T-helper 2 cell treated with Interferon-gamma antibody and Interleukin-4, amounts not matched to agents 5 μg/mL and 100 μg/mL, for 36 hours (primary cell): ENCODE results near the gene TRIM72.

Source experiments
- DNase-seq: peaks from one replicate; pipeline ENCODE4 v3.0.0; 2021; ENCODE audit warnings: low spot score
- H3K27ac Mint-ChIP-seq: one replicate; pipeline ENCODE4 v1.8.0; 2021; ENCODE audit warnings: mild to moderate bottlenecking, mixed read lengths
- H3K27me3 Mint-ChIP-seq: one replicate; pipeline ENCODE4 v1.8.0; 2021; ENCODE audit warnings: low read depth, mixed read lengths
- H3K36me3 Mint-ChIP-seq: one replicate; pipeline ENCODE4 v1.8.0; 2021; ENCODE audit warnings: low read depth, mixed read lengths
- H3K4me1 Mint-ChIP-seq: one replicate; pipeline ENCODE4 v1.8.0; 2021; ENCODE audit warnings: low read depth, mixed read lengths
- H3K4me3 Mint-ChIP-seq: one replicate; pipeline ENCODE4 v1.8.0; 2022; ENCODE audit warnings: mild to moderate bottlenecking, moderate library complexity, mixed read lengths
- H3K9me3 Mint-ChIP-seq: one replicate; pipeline ENCODE4 v1.8.0; 2021; ENCODE audit warnings: mixed read lengths

Gene TRIM72

DNA sequence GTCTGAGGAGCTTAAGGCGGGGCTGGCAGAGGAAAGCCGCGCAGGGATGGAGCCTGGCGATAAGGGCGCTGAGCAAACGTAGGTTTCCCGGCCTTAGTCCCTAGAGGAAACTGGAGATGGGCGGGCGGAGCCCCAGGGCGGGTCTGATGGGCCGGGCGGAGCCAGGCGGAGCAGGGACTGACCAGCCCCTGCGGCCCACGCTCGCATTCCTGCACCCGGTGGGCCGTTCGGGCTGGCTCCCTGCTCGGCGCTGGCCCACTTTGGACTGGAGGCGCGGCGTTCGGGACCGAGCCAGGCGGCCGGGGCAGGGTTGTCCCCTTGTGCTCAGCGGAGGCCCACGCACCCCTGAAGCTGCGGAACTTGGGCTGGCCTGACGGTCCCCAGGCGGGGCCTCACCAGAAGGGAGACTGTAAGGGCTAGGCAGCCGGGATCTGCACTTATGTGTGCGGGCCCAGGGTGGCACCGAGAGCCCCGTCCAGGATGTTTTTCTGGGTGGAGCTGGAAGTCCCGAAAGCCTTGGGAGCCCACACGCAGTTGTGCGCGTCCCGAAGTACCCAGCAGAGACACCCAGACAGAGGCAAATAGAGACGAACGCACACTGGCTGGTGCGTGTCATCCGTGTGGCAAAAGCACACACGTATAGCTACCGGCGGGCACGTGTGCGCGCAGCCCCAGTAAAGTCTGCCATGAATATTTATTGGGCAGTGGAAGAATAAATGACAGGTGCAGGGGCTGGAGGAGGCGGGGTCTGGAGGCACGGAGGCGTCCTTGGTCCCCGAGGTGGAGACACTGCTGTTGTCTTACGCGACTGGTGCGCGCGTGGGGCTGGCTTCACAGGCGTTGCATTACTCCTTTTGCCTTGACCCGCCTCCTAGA lies 1.6 kb downstream of the TRIM72 start:
- Mint-ChIP-seq H3K27me3 (peaks cover 47% of the 10 kb centered on the region), H3K9me3 (no peaks in the 10 kb centered on the region), H3K4me1 (peaks cover 20% of the 10 kb centered on the region), H3K4me3 (peak overlapping the region; percentile 72), H3K36me3 (no peaks in the 10 kb centered on the region), H3K27ac (no peak overlapping the region)
- DNase-seq, result no peak

DNA sequence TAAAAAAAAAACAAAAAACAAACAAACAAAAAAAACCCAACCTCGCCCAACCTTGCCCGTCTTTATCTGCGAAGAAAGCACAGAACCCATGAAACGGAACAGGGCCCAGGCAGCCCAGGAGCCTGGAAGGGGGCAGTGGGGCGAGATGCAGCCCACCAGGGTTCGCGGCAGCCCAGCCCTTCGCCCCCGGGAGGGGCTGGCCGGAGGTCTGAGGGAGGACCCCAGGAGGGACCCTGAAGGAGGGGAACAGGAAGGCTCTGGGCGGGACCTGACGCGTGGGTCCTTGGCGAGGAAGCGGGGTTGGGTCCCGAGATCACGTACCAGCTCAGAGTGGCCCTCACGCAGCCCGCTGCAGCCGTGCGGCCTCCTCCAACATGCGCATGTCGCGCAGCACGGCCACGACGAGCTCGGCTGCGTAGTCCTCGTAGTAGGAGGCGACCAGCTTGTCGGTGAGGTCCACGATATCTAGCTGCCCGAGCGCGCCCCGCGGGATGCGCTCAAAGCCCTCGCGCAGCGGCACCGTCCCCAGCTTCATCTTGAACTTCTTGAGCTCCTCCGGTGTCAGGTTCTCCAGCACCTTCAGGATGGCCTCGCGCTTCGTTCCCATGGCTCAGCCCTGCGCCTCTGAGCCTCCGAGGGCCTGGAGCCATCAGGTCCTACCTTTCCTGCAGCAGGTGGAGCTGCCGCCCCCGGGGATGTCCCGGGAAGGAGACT lies 2.7 kb downstream of the TRIM72 start, which contains the start of gene PYDC1:
Gene PYDC1 (minus strand): TSS at position 714 of the 714 bp plus-strand sequence. CDS start 107 bp downstream, at position 607.
- Mint-ChIP-seq H3K4me1 (peaks cover 17% of the 10 kb centered on the region), H3K27me3 (peaks cover 57% of the 10 kb centered on the region), H3K27ac (no peak within 1 kb of the TSS), H3K36me3 (no peaks in the 10 kb centered on the region), H3K4me3 (peak within 1 kb of the TSS; percentile 72), H3K9me3 (no peaks in the 10 kb centered on the region)
- DNase-seq, result no peak

DNA sequence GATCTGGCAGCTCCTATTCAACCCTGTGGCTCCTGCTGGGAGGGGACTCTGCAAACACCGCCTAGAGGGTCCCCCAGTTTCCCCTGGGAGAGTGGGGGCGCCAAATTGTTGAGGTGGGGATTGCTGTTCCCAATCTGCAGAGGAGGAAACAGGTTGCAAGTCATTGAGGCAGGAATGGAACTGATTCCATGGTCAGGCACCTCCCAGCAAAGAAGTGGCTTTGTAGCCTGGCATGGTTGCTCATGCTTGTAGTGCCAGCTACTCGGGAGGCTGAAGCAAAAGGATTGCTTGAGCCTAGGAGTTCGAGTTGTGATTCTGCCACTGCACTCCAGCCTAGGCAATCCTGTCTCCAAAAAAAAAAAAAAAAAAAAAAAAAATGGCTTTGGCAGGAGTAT lies 3.2 kb downstream of the TRIM72 start:
- no peak overlapping the region for H3K27ac Mint-ChIP-seq
- H3K27me3 Mint-ChIP-seq, result peaks cover 61% of the 10 kb centered on the region
- peak overlapping the region; percentile 70 for H3K4me3 Mint-ChIP-seq
- no peaks in the 10 kb centered on the region for H3K36me3 Mint-ChIP-seq
- H3K9me3 Mint-ChIP-seq, result no peaks in the 10 kb centered on the region
- peaks cover 13% of the 10 kb centered on the region for H3K4me1 Mint-ChIP-seq
- no peak for DNase-seq

DNA sequence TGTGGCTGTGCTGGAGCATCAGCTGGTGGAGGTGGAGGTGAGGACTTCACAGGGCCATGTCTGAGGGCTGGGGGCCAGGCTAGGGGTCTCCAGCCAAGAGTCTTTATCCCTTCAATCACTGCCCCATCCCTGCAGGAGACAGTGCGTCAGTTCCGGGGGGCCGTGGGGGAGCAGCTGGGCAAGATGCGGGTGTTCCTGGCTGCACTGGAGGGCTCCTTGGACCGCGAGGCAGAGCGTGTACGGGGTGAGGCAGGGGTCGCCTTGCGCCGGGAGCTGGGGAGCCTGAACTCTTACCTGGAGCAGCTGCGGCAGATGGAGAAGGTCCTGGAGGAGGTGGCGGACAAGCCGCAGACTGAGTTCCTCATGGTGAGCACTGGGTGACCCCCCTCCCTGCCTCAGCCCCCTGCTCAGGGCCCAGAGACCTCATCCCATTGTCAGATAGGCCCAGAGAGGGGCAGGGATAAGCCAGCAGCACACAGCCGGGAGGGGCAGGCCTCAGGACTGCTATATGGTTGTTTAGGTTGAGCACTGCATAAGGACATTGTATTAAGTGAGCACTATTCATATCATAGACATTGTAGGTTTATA lies 5.3 kb downstream of the TRIM72 start:
- no peak for DNase-seq
- peaks cover 55% of the 10 kb centered on the region for H3K27me3 Mint-ChIP-seq
- no peaks in the 10 kb centered on the region for H3K9me3 Mint-ChIP-seq
- H3K4me3 Mint-ChIP-seq, result no peak overlapping the region
- H3K36me3 Mint-ChIP-seq, result no peaks in the 10 kb centered on the region
- H3K27ac Mint-ChIP-seq, result no peak overlapping the region
- peaks cover 13% of the 10 kb centered on the region for H3K4me1 Mint-ChIP-seq

DNA sequence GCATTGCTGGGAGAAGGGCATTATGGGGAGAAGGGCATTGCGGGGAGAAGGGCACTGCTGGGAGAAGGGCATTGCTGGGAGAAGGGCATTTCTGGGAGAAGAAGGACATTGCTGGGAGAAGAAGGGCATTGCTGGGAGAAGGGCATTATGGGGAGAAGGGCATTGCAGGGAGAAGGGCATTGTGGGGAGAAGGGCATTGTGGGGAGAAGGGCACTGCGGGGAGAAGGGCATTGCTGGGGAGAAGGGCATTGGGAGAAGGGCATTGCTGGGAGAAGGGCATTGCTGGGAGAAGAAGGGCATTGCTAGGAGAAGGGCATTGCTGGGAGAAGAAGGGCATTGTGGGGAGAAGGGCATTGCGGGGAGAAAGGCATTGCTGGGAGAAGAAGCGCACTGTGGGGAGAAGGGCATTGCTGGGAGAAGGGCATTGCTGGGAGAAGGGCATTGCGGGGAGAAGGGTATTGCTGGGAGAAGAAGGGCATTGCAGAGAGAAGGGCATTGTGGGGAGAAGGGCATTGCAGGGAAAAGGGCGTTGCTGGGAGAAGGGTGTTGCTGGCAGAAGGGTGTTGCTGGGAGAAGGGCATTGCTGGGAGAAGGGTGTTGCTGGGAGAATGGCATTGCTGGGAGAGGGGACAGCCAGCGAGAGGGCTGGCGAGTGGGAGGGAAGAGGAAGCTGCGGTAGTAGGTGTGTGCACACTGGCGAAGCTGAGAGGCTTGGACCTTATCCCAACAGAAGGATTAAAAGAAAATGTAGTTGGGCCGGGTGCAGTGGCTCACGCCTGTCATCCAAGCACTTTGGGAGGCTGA lies 7.6 kb downstream of the TRIM72 start:
- H3K9me3 Mint-ChIP-seq, result no peaks in the 10 kb centered on the region
- H3K27me3 Mint-ChIP-seq, result peaks cover 40% of the 10 kb centered on the region
- H3K36me3 Mint-ChIP-seq, result no peaks in the 10 kb centered on the region
- no peak overlapping the region for H3K27ac Mint-ChIP-seq
- no peak for DNase-seq
- no peaks in the 10 kb centered on the region for H3K4me1 Mint-ChIP-seq
- H3K4me3 Mint-ChIP-seq, result no peak overlapping the region

DNA sequence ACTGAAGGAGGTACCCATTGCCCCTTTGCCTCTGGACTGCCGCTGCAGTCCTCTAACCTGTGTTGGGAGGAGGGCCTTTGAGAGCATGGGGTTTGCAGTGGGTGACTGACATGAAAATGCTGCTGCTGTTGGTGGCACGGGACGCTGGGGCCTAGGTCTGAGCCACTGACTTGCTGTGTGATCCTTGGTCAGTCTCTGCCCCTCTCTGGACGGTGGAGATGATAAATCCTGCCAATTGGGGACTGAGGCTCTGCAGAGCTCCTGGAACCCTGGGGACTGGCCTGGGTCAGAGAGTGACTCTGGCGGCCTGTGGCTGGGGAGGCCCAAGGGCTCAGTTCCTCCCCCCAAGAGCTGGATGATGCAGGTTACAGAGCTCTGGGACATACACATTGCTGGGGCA lies 9.1 kb downstream of the TRIM72 start:
- no peaks in the 10 kb centered on the region for H3K9me3 Mint-ChIP-seq
- no peaks in the 10 kb centered on the region for H3K4me1 Mint-ChIP-seq
- H3K36me3 Mint-ChIP-seq, result no peaks in the 10 kb centered on the region
- H3K27me3 Mint-ChIP-seq, result peaks cover 25% of the 10 kb centered on the region
- no peak overlapping the region for H3K4me3 Mint-ChIP-seq
- no peak overlapping the region for H3K27ac Mint-ChIP-seq
- DNase-seq, result no peak

DNA sequence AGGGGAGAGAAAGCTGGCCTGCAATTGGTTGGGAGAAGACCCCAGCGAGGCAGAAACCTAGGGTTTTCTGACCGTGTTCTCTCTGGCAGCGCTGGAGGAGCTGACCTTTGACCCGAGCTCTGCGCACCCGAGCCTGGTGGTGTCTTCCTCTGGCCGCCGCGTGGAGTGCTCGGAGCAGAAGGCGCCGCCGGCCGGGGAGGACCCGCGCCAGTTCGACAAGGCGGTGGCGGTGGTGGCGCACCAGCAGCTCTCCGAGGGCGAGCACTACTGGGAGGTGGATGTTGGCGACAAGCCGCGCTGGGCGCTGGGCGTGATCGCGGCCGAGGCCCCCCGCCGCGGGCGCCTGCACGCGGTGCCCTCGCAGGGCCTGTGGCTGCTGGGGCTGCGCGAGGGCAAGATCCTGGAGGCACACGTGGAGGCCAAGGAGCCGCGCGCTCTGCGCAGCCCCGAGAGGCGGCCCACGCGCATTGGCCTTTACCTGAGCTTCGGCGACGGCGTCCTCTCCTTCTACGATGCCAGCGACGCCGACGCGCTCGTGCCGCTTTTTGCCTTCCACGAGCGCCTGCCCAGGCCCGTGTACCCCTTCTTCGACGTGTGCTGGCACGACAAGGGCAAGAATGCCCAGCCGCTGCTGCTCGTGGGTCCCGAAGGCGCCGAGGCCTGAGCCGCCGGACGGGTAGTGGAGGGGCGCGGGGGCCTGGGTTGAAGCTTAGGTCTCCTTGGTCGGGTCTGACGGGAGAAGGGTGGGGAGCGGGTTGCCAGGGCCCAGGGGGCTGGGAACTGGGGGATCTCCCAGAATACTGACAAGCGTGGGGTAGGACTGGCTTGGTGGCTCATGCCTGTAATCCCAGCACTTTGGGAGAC lies 10.4 kb downstream of the TRIM72 start:
- H3K4me3 Mint-ChIP-seq, result no peak overlapping the region
- peaks cover 14% of the 10 kb centered on the region for H3K27me3 Mint-ChIP-seq

DNA sequence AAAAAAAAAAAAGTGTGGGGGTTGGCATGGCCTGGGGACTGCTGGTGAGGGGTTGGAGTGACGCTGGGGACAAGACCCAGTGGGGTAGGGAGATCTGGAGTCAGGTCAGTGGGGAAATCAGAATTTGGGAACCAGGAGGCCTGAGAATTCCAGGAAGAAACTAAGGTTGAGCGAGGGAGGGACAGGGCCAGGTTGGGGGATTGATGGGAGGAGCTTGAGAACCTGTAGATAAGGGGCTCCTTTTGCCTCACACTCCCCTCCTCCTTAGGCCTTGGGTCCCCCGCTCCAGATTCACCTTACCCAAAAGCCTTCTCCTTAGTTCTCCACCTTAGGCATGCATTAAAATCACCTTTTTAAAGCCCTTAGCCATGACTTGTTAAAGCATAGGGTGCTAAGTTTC lies 11.3 kb downstream of the TRIM72 start:
- Mint-ChIP-seq H3K27ac (no peak overlapping the region), H3K27me3 (peaks cover 14% of the 10 kb centered on the region), H3K36me3 (no peaks in the 10 kb centered on the region), H3K9me3 (no peaks in the 10 kb centered on the region), H3K4me1 (no peaks in the 10 kb centered on the region), H3K4me3 (no peak overlapping the region)
- no peak for DNase-seq

More for the DNA sequence above, 10.4 kb downstream of the TRIM72 start:
- no peaks in the 10 kb centered on the region for H3K4me1 Mint-ChIP-seq
- DNase-seq, result no peak
- H3K27ac Mint-ChIP-seq, result no peak overlapping the region
- H3K36me3 Mint-ChIP-seq, result no peaks in the 10 kb centered on the region
- H3K9me3 Mint-ChIP-seq, result no peaks in the 10 kb centered on the region

DNA sequence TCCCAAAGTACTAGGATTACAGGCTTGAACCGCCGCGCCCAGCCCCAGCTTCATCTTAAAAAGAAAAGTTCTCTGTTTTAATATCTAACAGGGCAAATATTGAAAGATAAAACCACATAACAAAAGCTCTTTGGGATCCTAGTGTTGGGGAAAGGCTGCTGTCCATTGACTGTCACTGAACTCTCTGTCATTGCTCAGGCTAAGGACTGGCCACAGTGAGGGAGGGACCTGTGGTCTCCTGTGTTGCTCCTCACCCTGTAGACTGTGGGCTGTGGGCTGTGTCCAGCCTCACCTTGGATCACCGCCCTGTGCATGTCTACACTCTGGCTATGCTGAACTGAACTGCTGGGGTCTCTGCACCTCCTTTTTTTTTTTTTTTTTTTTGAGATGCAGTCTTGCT lies 14.3 kb downstream of the TRIM72 start:
- no peaks in the 10 kb centered on the region for H3K9me3 Mint-ChIP-seq
- no peak overlapping the region for H3K4me3 Mint-ChIP-seq
- no peak for DNase-seq
- H3K36me3 Mint-ChIP-seq, result no peaks in the 10 kb centered on the region
- no peak overlapping the region for H3K27ac Mint-ChIP-seq
- no peaks in the 10 kb centered on the region for H3K4me1 Mint-ChIP-seq
- H3K27me3 Mint-ChIP-seq, result no peaks in the 10 kb centered on the region

DNA sequence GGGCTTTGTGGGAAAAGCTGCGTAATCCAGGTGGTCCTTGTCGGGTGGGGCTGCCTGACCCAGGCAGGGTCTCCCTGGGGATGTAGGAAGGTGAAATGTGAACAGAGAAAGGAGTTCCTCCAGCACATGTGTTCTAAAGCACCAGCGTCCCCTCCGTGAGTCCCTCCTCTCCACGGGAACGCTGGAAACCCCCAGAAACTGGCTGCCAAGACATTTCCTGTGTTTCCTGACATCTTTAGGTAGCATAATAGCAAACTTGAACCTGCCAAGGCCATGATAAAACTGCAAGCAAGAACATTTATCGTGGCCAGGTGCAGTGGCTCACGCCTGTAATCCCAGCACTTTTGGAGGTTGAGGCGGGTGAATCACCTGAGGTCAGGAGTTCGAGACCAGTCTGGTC lies 15.6 kb downstream of the TRIM72 start:
- peaks cover 3% of the 10 kb centered on the region for H3K4me1 Mint-ChIP-seq
- H3K27ac Mint-ChIP-seq, result no peak overlapping the region
- no peak for DNase-seq
- peaks cover 5% of the 10 kb centered on the region for H3K9me3 Mint-ChIP-seq
- H3K4me3 Mint-ChIP-seq, result no peak overlapping the region
- no peaks in the 10 kb centered on the region for H3K36me3 Mint-ChIP-seq
- no peaks in the 10 kb centered on the region for H3K27me3 Mint-ChIP-seq

DNA sequence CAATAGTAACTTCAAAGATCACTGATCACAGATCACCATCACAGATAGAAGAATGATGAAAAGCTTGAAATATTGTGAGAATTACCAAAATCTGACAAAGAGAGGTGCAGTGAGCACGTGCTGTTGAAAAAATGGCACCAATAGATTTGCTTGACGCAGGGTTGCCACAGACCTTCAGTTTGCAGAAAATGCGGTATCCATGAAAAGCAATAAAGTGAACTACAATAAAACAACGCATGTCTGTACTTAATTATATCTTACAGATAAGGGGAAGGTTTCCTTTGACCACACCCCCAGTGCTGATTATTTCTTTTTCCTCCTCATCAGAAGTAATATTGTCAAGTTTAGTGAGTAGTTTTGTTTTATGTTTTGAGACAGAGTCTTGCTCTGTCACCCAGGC lies 24.1 kb downstream of the TRIM72 start:
- peaks cover 8% of the 10 kb centered on the region for H3K4me1 Mint-ChIP-seq
- peaks cover 15% of the 10 kb centered on the region for H3K9me3 Mint-ChIP-seq

DNA sequence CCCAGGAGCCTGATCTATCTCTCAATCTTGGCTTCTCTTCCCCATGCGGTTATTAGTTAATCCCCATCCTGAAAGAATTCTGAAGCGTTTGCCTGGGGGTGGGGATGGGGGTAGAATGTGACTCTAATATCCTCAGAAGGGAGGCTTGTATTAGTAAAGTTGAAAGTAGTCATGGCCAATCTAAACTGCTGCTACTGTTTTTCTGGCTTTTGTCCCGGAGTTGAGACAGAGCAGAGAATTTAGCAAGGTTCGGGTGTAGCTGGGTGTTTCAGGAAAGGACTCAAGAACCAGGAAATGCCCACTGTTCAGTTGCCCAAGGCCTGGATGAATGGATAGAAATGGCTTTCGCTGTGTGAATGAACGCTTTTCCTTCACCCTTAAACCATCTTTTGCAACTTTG lies 28.3 kb downstream of the TRIM72 start:
- H3K4me1 Mint-ChIP-seq, result peaks cover 3% of the 10 kb centered on the region
- no peak overlapping the region for H3K27ac Mint-ChIP-seq
- H3K36me3 Mint-ChIP-seq, result no peaks in the 10 kb centered on the region
- no peaks in the 10 kb centered on the region for H3K27me3 Mint-ChIP-seq
- DNase-seq, result no peak
- H3K9me3 Mint-ChIP-seq, result no peaks in the 10 kb centered on the region
- no peak overlapping the region for H3K4me3 Mint-ChIP-seq

More for the DNA sequence above, 24.1 kb downstream of the TRIM72 start:
- H3K36me3 Mint-ChIP-seq, result peaks cover 1% of the 10 kb centered on the region
- no peak for DNase-seq
- H3K27ac Mint-ChIP-seq, result no peak overlapping the region
- no peaks in the 10 kb centered on the region for H3K27me3 Mint-ChIP-seq
- no peak overlapping the region for H3K4me3 Mint-ChIP-seq
